IPS-20b (cell line): Measurements from ENCODE around the gene CCNI.
"Not testable (repeated sequence)": the region's sequence is repeated elsewhere in the genome, so short reads cannot be mapped to it uniquely, and the experiment has no call there.

Experiments
- H3K27ac ChIP-seq: one replicate; pipeline ENCODE4 v1.5.1; 2013; ENCODE audit warnings: low read length
- H3K27me3 ChIP-seq: 2 replicates; pipeline ENCODE4 v1.6.1; 2013; ENCODE audit warnings: mild to moderate bottlenecking, low read length, inconsistent platforms; ENCODE audit not compliant: insufficient read depth
- H3K36me3 ChIP-seq: 2 replicates; pipeline ENCODE4 v1.6.1; 2013; ENCODE audit warnings: low read depth, mild to moderate bottlenecking, inconsistent platforms, low read length, moderate library complexity; ENCODE audit not compliant: insufficient read depth
- H3K4me1 ChIP-seq: 2 replicates; pipeline ENCODE4 v1.6.1; 2013; ENCODE audit warnings: mild to moderate bottlenecking, control low read depth, inconsistent platforms, low read length, moderate library complexity; ENCODE audit not compliant: insufficient read depth
- H3K4me3 ChIP-seq: 2 replicates; pipeline ENCODE4 v1.5.1; 2013; ENCODE audit warnings: mild to moderate bottlenecking, low read length, inconsistent platforms
- H3K9ac ChIP-seq: 2 replicates; pipeline ENCODE4 v1.6.1; 2013; ENCODE audit warnings: low read depth, mild to moderate bottlenecking, inconsistent platforms, low read length, moderate library complexity
- H3K9me3 ChIP-seq: 2 replicates; pipeline ENCODE4 v1.6.1; 2013; ENCODE audit warnings: mild to moderate bottlenecking, low read depth, low read length, inconsistent platforms; ENCODE audit not compliant: insufficient read depth

Gene CCNI

DNA sequence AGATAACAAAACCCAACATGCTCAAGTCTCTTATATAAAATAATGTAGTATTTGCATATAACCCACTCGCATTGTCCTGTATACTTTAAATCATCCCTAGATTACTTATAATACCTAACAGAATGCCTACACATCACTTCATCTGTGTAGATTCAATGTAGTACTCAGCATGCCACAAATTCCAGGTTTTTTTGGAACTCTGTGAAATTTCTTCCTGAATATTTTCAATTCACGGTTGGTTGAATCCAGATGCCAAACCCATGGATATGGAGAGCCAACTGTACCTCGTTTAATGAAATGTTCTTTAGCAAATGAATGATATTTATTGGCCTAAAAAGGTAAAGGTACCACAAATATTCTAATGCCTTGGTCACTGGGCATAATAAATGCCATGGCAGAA is 24.8 kb downstream of the CCNI start:
- no peaks in the 10 kb centered on the region for H3K4me1 ChIP-seq
- peaks cover 98% of the 10 kb centered on the region for H3K36me3 ChIP-seq
- H3K9ac ChIP-seq: no peak overlapping the region
- no peak overlapping the region for H3K27ac ChIP-seq
- H3K27me3 ChIP-seq: no peaks in the 10 kb centered on the region
- no peaks in the 10 kb centered on the region for H3K9me3 ChIP-seq
- no peak overlapping the region for H3K4me3 ChIP-seq

DNA sequence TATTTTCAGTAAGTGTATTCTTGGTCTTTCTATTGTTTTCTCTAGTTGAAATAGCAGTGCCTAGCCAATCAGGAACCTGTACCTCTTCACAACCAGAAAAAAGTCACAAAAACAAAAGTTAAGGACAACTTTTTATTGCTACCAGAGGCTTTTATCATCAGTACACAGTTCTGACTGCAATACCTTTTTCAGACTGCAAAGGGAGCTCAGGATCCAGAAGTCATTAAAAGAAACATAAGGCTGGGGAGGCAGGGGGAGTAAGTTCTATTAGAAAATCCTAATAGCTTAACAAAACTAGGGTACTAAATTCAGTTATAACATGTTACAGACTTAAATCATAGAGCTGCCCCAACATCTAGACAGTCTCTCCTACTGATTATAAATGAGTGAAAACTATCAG is 28.8 kb downstream of the CCNI start:
- peaks cover 58% of the 10 kb centered on the region for H3K36me3 ChIP-seq
- H3K9ac ChIP-seq: no peak overlapping the region
- H3K27ac ChIP-seq: no peak overlapping the region
- H3K27me3 ChIP-seq: no peaks in the 10 kb centered on the region
- H3K4me1 ChIP-seq: no peaks in the 10 kb centered on the region
- H3K9me3 ChIP-seq: no peaks in the 10 kb centered on the region
- no peak overlapping the region for H3K4me3 ChIP-seq

DNA sequence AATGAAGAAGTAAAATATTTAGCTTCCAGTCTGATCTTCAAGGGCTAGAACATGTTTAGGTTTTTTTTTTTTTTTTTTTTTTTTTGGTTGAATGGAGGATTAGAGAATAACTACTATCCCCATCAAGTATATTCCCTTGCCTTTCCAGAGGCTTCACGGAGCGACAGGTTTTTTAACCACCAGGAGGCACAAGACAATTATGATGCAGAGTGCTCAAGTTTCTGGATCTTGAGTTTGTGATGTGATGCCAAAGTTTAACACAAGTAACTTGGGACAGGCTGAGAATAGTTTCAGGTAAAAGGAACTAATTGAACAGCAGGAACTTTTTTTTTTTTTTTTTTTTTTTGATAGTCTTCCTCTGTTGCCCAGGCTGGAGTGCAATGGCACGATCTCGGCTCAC is 30.3 kb downstream of the CCNI start:
- Histone ChIP-seq H3K27me3 (no peaks in the 10 kb centered on the region), H3K9me3 (no peaks in the 10 kb centered on the region), H3K9ac (no peak overlapping the region), H3K36me3 (peaks cover 43% of the 10 kb centered on the region), H3K4me1 (no peaks in the 10 kb centered on the region), H3K27ac (no peak overlapping the region), H3K4me3 (no peak overlapping the region)

DNA sequence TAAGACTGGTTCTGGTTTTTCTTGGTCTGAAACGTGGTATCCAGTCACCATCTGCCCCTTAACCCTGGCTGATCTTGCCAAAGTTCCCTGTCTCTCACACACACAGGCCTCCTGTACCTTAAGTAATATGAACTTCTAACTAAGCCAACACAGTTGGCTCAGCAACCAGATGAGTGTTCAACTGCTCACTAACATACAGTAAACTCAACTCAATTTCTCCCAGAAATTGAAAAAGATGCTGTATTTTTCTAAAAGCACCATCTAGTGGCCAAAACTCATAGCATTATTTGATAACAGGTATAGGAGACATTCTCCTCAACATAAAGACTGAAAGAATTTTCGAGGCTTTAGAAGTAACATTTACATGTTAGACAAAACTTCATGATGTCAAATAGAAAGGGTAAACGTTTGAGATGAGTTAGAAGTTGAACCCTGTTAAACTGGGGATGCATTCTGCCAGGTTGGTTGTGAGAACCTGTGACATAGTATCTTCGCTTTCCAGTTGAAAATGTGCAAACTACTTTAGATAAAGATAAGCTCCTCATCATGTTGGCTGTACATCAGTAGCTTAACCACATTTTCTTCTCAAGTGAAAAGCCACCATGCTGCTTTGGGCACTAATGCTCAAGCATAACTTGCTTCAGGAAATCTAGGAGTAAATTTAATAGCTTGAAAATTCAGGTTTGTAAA is 31.2 kb downstream of the CCNI start:
- Histone ChIP-seq H3K9me3 (no peaks in the 10 kb centered on the region), H3K27me3 (no peaks in the 10 kb centered on the region), H3K9ac (no peak overlapping the region), H3K36me3 (peaks cover 34% of the 10 kb centered on the region), H3K27ac (no peak overlapping the region), H3K4me3 (no peak overlapping the region), H3K4me1 (no peaks in the 10 kb centered on the region)

DNA sequence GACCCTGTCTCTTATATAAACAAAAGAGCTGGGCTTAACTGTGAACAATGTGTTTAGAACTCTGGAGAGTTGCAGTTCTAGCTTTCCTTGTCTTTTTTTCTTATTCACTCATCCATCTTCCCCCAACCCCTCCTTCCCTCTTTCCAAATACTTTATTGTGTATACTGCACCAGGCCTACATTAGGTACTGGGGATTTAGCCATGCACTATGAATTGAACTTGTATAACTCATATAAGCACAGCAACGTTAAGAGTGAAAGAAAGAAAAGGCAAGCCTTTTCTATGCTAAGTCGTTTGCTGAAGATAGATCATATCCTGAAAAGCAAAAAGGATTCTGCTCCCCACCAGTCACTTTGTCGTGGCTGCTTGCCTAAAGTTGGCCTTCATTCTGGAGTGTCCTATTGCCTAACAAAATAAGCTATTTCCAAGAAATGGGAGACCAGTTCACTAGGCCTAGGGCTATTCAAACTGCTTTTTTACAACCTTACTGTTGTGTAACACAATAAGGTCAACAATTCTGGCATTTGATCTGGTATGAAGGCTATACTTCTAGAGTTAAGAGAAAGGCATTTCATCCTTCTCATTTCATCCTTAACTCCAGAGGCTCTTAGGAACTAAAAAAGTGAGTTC is 32.2 kb downstream of the CCNI start:
- Histone ChIP-seq H3K27me3 (no peaks in the 10 kb centered on the region), H3K27ac (no peak overlapping the region), H3K4me3 (no peak overlapping the region), H3K9me3 (no peaks in the 10 kb centered on the region), H3K4me1 (no peaks in the 10 kb centered on the region), H3K36me3 (peaks cover 28% of the 10 kb centered on the region), H3K9ac (no peak overlapping the region)

DNA sequence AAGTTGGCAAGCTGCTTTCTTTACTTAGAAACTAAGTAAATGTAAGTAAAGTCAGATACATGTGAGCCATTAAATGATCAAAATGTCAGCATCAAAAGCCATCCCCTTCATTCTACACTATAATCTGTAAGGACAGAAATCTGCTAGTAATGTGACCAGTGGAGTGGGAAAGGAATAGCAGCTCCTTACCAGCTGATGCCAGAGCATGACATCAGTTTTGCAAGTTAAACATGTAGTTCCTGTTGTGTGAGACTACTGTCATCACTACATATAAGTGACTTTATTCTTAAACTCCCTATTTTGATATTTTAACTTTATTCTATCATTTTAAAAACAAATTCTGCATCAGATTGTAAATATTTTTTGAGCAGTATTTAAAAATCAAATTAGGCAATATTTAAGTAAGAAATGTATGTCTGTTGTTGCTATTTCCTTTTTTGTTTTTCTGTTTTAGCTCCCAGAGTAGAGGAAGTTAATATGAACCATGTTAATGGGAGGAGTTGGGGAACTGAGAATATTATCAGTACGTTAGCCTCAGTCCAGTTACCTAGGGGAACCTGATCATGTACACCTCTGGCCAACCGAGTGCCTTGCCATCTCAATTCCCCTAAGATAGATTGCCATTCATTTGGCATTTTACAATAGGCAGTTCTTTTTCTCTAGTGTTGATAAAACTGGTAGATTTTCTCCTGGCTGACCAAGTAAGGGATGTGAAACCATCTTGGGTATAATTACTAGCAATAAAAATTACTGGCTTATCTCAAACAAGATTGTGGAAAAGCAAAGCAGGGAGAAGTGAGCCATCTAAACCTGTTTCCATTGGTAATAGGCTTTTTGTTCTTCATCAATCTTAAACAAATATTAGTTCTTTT is 34.7 kb downstream of the CCNI start:
- Histone ChIP-seq H3K9me3 (no peaks in the 10 kb centered on the region), H3K4me3 (no peak overlapping the region), H3K9ac (no peak overlapping the region), H3K36me3 (peaks cover 28% of the 10 kb centered on the region), H3K27me3 (no peaks in the 10 kb centered on the region), H3K4me1 (no peaks in the 10 kb centered on the region), H3K27ac (no peak overlapping the region)

DNA sequence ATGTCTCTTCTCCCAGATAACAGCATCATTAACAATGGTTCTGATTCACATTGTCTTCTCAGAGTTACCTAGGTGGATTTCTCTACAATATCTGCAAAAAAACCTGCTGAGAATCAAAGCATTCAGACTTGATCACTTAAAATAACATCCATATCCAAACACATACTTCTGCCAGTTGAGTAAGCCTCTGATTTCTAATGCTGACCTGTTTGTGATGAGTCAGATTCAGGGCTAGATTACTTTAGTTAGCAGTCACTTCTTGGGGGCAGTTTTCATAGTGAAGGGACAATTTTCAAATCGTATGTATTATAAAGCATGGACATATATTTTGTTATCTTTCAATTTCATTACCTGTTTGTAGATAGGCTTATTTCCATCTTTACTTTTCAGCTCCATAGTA is 35.5 kb downstream of the CCNI start:
- H3K27ac ChIP-seq: no peak overlapping the region
- H3K36me3 ChIP-seq: peaks cover 35% of the 10 kb centered on the region
- H3K9ac ChIP-seq: no peak overlapping the region
- H3K9me3 ChIP-seq: no peaks in the 10 kb centered on the region
- no peak overlapping the region for H3K4me3 ChIP-seq
- no peaks in the 10 kb centered on the region for H3K4me1 ChIP-seq
- H3K27me3 ChIP-seq: no peaks in the 10 kb centered on the region

DNA sequence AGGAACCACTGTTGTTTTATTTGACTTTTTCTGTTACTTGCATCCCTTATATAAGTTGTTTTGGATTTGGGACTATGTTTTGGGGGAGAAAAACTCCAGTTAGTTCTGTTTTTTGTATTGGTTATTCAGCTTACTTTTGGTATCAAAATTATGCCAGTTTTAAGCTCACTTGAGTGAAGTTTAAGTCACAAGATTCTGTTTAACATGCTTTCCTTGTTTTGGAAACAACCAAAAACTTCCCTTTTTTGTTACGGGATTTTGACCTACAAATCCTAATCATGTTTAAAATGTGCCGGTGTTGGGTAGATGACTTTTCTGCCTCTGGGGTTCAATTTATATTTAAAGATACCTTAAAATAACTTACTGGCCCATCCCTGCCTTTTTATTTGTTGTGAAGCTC is 36.0 kb downstream of the CCNI start:
- H3K27ac ChIP-seq: no peak overlapping the region
- H3K4me1 ChIP-seq: no peaks in the 10 kb centered on the region
- H3K27me3 ChIP-seq: no peaks in the 10 kb centered on the region
- H3K9ac ChIP-seq: no peak overlapping the region
- no peaks in the 10 kb centered on the region for H3K9me3 ChIP-seq
- H3K36me3 ChIP-seq: peaks cover 40% of the 10 kb centered on the region
- H3K4me3 ChIP-seq: no peak overlapping the region

DNA sequence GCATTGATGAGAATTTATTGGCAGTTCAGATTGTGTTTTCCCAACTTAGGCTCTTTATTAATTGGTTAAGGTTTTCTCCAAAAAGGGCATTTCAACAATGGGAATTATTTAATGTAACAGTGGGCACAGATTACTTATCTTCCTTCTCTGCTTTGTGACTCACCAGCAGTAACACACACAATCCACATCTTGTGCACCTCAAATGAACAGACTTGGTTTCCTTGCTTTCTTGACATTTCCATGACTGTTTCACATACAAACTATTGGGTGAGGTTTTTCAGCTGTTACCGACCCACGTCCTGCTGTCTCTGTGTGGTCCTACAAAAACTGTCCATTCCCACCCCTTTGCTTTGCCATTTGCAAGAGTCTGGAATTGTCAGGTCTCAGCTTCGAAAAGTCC is 38.1 kb downstream of the CCNI start:
- no peak overlapping the region for H3K27ac ChIP-seq
- H3K27me3 ChIP-seq: no peaks in the 10 kb centered on the region
- H3K4me1 ChIP-seq: no peaks in the 10 kb centered on the region
- H3K4me3 ChIP-seq: no peak overlapping the region
- no peaks in the 10 kb centered on the region for H3K9me3 ChIP-seq
- peaks cover 60% of the 10 kb centered on the region for H3K36me3 ChIP-seq
- no peak overlapping the region for H3K9ac ChIP-seq

DNA sequence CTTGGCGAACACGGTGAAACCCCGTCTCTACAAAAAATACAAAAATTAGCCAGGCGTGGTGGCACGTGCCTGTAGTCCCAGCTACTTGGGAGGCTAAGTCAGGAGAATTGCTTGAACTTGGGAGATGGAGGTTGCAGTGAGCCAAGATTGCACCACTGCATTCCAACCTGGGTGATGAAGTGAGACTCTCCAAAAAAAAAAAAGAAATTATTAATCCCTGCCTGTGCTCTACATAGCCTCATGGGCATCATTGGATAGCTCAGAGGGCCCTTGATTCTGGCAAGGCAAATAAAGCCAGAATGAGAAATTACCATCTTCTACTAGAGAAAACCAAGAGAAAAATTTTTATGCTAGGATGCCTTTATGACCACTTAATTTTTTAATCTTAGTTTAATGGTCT is 38.6 kb downstream of the CCNI start:
- not testable (repeated sequence) for H3K27ac ChIP-seq, H3K4me3 ChIP-seq, H3K4me1 ChIP-seq, H3K27me3 ChIP-seq, H3K9ac ChIP-seq, H3K9me3 ChIP-seq
- peaks cover 66% of the 10 kb centered on the region for H3K36me3 ChIP-seq

DNA sequence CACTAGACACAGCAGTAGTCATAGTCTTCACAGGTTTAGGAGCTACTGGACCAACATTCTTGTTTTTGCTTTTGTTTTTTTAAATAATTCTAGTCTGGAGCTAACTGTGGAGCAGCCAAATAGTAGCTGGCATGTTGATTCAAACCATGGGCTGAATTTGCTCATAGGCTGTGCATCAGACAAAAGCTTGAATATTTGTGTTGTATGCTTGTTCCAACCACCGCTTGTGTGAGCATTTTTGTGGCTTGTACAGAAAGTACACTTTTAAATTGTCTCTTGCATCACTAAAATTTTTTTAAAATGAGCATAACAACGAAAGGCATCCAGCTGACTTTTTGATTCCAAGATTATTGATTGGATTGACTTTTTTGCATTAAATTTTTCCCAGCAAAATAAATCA is 39.6 kb downstream of the CCNI start:
- Histone ChIP-seq H3K4me3 (no peak overlapping the region), H3K9me3 (no peaks in the 10 kb centered on the region), H3K27ac (no peak overlapping the region), H3K9ac (no peak overlapping the region), H3K36me3 (peaks cover 75% of the 10 kb centered on the region), H3K4me1 (no peaks in the 10 kb centered on the region), H3K27me3 (no peaks in the 10 kb centered on the region)

DNA sequence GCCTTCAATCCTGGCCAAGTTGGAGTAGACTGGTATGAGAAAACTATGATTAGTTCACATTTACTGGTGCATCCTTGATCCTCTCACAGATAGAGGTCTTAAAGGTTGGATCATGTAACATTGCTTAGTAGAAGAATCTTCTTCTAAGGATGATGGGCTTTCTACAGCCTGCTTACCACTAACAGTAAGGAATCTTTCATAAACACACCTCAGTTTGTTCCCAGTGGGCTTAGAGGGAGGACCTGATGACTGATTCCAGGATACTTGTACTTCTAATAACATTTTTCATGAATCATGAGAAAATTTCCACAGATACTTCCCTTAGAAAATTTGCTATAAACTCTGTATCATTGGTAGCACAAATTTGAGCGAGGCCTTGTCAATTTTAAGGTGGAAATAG is 40.6 kb downstream of the CCNI start:
- H3K4me1 ChIP-seq: no peaks in the 10 kb centered on the region
- no peak overlapping the region for H3K27ac ChIP-seq
- H3K36me3 ChIP-seq: peaks cover 84% of the 10 kb centered on the region

More for the DNA sequence above, 40.6 kb downstream of the CCNI start:
- Histone ChIP-seq H3K27me3 (no peaks in the 10 kb centered on the region), H3K9ac (no peak overlapping the region), H3K4me3 (no peak overlapping the region), H3K9me3 (no peaks in the 10 kb centered on the region)
